ENCODE results near the gene TAB2.
A peak's percentile ranks its signal among the peaks of the same experiment; 100 is the strongest.

Gene TAB2, protein sequence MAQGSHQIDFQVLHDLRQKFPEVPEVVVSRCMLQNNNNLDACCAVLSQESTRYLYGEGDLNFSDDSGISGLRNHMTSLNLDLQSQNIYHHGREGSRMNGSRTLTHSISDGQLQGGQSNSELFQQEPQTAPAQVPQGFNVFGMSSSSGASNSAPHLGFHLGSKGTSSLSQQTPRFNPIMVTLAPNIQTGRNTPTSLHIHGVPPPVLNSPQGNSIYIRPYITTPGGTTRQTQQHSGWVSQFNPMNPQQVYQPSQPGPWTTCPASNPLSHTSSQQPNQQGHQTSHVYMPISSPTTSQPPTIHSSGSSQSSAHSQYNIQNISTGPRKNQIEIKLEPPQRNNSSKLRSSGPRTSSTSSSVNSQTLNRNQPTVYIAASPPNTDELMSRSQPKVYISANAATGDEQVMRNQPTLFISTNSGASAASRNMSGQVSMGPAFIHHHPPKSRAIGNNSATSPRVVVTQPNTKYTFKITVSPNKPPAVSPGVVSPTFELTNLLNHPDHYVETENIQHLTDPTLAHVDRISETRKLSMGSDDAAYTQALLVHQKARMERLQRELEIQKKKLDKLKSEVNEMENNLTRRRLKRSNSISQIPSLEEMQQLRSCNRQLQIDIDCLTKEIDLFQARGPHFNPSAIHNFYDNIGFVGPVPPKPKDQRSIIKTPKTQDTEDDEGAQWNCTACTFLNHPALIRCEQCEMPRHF

DNA sequence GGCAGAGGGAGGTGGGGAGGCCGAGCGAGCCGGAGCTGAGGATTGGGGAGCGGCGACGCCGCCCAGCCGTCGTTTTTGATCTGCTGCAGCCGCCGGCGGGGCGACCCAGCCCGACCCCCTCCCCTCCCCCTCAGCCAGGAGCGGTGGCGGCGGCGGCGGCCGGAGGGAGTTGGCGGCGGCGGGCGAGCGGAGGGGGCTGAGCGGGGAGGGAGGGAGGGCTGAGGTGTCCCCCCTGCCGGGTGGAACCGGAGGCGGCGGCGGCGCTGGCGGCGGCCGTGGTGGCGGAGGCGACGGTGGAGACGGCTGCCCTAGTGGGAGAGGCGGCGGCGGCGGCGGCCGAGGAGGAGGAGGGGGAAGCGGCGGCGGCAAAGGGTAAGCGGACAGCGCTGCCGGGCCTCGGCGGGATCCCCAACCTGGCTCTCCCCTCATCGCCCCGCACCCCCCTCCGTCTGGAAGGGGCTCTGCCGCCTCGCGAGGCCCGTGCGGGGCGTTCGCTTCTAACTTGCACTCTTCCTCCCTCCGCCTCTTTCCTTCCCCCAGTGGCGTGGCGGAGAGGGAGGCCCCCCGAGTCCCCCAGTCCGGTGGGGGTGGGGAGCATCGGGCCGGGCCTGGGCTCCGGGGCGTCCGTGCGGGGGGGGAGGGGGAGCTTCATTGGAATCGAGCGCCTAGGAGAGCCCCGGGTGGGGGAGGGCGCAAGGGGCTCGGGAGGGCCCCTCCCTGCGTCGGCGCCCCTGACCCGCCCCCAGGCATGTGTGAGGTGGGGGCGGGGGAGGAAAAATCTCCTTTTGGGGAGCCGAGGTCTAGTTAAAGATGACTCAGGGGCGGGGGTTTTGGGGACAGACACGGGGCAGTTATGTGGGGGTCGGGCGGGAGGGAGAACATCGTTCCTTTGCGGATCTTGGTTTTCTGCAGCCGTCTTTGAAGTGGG, at the start of gene TAB2:
TAB2 (plus strand) TSS at position 69 of the 928 bp plus-strand sequence. CDS start 52,286 bp downstream, outside the sequence.
- DNase-seq (ENCODE audit: low spot score), result peak; percentile 79

DNA sequence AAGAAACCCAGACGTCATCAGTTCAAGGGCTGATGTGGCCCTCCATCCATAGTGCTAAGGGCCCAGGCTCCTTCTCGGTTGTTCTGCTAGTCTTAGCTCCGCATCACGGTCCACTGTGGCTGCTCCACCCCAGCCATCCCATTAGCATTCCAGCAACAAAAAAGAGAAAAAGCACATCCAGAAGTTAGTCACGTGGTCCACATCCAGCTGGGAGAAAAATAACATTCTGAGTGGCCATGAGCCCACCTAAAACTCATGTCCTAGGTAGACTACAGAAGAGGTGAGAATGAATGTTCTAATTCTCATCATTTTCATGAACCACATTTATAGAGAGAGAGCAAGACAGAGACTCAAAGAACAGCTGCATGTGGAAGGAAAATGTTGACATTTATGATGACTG, 49.4 kb upstream of the TAB2 start:
- DNase-seq (ENCODE audit: low spot score), result no peak

DNA sequence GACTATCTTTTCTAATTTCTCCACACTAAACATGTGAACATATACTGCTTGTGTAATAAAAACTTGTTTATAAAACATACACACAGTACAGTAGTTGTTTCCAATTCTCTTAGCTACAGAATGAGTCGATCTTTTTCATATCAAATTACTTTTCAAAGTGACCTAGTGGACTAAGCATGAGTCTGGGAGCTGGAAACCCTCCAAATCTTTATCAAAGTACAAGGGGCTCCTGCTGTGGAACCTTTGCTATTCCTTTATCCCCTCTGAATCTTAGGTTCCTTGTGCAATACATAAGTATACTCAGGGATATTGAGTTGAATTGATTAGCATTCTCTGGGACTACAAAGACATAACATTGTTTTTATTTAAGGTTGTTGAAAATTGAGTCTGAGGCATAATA, 48.7 kb upstream of the TAB2 start:
- DNase-seq (ENCODE audit: low spot score), result no peak

DNA sequence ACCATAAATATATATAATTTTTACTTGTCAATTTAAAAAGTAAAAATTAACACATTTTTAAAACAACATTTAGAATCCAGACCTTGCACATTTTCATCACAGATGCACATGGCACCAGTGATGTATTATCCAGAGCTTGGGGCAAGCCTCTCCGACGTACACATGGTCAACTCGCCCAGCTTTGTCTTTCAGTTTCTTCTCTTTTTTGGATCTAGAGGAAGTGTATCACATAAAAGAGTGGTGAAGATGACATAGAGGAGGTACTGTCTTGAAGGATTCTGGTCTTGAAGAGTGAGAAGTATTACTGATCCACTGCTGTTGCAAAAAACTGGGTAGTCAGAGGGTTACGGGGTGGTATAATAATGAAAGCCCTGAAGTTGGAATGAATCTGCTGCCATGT, 46.9 kb upstream of the TAB2 start:
- DNase-seq (ENCODE audit: low spot score), result no peak

DNA sequence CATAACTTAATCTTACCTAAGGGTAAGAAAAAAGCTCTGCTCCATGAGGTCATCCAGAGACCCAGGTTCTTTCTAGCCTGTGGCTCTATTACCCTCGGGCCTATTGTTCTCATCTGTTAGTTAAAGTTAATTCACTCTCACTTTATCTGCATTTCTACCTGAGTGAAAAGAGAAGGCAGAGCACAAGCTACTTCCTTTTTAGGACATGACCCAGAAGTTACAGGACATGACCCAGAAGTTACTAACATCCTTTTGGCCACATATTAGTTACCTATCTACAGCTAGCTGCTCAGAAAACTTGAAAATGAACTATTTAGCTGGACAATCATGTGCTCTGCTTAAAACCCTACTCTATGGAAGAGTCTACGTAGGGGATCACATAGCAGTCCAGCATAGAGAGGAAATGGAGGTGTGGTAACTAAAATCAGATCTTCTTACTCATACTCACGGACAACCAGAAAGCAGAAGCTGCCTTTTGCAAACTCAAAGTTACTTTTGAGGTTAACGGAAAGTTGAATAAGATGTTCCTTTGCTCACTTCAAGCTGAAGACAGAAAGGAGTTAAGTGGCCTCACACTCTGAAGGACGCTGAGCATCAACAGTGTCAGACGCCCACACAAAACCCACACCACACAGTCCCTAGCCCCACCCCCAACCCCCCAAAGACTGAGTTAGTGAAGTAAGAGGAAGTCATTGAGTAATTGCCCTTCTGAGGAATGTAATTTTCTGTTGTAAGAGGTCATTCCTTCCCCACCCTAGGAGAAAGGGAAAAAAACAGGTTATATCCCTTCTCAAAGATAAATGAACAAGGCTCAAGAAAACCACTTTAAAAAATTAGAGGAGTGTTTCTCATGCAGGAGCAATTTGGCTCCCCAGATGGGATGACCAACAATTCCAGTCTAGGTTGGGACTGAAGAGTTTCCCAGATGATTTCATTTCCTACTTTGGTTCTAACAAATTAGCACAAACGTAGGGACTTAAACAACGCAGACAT, 45.9 kb upstream of the TAB2 start:
- no peak for DNase-seq (ENCODE audit: low spot score)

DNA sequence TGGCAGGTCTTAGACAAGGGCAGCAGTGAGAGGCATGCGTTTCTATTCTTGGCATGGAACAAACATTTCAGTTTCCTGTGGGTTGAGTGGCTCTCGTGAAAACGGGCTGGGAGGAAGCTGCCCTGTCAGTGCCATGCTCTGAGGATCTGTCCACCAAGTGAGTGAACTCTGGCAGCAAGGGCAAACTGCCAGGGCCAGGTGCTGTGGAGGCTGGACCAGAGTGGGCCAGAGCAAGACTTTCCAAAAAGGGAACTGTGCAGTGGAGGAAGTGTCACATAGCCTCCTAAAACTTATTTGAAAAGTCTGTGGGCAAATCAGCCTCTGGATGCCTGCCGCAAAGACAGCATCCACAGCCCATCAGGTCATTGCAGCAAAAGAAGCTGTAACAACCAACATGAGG, 44.2 kb upstream of the TAB2 start:
- DNase-seq (ENCODE audit: low spot score), result no peak

DNA sequence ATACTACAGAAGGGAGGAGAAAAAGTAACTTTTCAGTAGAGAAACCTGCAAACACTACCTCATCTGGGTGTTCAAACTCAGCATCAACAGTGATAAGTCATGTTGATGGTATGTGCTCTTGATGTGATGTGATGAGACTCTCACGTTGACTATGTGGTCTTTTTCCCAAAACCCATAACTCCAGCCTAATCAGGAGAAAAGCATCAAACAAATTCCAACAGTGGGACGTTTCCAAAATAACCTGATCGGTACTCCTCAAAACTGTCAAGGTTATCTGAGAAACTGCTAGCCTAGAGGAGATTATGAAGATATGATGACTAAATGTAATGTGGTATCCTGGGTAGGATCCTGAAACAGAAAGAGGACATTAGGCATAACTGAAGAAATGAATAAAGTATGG, 41.9 kb upstream of the TAB2 start:
- DNase-seq (ENCODE audit: low spot score), result no peak

DNA sequence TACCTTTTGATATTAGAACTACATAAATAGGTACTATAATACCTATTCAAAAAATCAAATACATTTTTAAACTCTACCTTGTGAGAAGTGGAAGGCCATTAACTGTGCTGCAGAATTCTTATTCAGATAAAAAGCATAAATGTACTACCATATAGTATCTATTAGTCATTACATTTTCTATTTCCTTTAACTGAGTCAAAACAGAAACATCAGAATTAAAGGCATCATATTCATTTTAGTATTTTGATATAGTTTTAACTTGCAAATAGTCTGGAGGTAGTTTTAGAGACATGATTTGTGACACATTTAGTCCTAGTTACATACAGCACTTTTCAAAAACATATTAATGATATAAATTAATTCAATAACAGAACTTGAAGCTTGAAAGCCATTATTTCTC, 39.9 kb upstream of the TAB2 start:
- no peak for DNase-seq (ENCODE audit: low spot score)

DNA sequence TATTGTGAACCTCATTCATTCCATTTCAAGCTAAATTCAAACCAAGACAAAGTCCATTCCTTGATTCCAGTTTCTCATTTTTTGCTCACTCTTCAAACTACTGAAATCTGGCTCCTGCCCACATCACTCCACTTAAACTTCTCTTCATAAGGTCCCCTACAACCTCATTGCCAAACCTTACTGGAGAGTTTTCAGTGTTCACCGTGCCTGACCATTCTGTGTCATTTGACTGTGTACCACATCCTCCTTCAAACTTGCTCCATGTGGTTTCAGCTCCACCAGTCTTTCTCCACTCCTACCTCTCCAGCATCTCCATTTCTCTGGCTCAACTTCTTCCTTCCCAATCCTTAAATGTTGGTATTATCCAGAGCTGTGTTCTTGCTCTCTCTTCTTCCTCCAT, 38.5 kb upstream of the TAB2 start:
- no peak for DNase-seq (ENCODE audit: low spot score)

DNA sequence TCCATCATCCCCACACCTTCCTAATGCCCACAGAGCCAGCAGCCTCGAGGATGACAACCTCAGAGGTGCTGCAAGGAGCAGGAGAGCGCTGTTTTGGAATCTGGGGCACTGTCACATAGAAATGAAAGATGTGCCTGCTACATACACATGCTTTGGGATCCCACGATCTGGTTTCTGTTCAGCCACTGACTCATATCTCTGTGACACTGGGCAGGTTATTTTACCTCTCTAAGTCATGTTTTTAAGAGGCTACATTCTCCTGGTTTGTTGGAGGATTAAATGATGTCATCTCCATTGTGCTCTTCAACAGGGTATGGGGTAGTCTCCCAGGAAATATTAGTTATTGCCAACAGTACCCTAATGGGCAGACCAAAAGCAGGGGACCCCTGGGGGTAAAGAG, 32.6 kb upstream of the TAB2 start:
- no peak for DNase-seq (ENCODE audit: low spot score)

DNA sequence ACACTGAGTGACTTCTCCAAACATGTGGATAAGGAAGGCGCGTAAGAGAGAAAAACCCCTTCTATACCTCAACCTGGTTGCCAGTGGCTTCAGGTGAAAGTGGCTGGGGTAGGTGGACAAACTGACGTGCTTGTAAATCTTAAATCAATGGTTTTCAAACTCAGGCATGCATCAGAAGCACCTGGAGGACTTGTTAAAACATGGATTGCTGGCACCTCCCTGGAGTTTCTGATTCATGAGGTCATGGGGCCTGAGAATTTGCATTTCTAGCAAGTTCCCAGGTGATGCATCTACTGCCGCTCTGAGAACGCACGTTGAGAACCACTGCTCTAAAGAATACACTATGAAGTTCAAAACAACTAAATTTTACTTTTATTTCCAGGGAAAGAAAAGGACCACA, 31.9 kb upstream of the TAB2 start:
- DNase-seq (ENCODE audit: low spot score), result no peak

DNA sequence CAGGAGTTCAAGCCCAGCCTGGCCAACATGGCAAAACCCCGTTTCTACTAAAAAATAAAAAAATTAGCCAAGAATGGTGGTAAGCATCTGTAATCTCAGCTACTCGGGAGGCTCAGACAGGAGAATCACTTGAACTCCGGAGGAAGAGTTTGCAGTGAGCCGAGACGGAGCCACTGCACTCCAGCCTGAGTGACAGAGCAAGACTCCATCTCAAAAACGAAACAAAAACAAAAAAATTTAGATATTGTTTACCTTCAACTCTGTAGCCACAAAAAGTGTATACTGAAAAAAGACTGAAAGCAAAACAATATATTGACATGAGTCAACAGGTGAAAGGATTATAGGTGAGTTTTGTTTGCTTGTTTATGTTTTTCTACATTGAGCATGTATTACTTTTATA, 30.6 kb upstream of the TAB2 start:
- DNase-seq (ENCODE audit: low spot score), result no peak

DNA sequence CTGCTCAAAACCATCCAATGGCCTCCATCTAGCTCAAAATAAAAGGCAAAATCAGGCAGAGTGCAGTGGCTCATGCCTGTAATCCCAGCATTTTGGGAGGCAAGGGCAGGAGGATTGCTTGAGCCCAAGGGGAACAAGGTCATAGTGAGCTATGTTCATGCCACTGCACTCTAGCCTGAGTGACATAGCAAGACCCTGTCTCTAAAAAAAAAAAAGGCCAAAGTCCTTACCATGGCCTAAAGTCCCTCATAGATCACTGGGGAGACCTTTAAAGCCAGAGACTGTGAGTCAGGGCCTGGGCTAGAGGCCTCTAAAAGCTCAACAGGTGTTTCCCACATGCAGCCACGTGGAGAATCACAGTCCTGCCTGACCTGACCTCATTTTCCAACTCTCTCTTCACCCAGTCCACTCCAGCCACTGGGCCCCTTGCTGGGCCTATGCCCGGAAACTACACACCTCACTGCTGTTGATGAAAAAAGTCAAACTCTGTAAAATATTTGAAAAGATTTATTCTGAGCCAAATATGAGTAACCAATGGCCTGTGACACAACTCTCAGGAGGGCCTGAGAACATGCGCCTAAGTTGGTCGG, 28.2 kb upstream of the TAB2 start:
- DNase-seq (ENCODE audit: low spot score), result no peak

DNA sequence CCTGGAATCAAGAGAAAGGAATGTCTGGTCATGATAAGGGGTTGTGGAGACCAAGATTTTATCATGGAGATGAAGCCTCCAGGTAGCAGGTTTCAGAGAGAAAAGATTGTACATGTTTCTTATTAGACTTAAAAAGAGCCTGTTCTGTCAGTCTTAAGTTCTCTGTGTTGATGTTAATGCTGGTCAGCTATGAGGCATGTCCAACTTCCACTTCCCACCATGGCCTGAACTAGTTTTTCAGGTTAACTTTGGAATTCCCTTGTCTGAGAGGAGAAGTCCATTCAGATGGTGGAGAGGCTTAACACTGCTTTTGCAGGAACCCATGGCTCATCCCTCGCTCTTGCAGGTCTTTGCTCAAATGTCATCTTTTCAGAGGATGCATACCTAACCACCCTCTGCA, 27.5 kb upstream of the TAB2 start:
- no peak for DNase-seq (ENCODE audit: low spot score)

DNA sequence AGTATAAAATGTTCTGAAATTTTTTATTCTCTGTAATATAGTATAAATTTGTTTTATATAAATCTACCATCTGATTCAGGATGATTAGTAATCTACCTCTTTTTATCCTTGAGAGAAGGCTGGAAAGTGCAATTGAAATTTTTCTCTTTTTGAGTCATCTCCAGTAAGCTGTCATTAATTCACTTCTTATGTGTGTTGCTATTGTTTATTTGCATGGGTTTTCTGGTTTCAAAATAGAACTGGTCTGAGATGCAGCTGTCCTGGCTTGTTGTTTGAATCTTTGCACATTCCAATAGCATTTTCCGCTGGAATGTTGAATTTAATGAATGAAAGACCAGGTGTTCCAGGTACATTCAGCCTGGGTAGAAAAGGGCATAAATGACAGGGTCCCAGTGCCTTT, 24.3 kb upstream of the TAB2 start:
- no peak for DNase-seq (ENCODE audit: low spot score)

DNA sequence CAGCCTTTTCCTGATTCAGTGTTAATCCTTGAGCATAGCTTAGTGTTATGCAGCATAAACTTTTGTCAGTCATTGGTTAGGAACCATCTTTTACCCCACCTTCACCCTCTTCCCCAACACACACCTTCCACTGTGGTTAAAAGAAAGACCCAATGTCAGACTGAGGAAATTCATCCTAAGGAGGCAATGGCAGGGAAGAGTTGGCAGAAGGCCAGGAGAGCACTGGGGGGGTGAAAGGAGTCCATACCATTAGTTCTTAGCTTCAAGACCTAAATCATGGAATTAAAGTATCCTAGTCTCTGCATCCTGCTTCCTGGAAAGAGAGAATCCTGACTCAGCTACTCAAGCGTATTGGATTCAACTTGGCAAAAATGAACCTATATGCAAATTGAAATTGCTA, 16.9 kb upstream of the TAB2 start:
- no peak for DNase-seq (ENCODE audit: low spot score)

DNA sequence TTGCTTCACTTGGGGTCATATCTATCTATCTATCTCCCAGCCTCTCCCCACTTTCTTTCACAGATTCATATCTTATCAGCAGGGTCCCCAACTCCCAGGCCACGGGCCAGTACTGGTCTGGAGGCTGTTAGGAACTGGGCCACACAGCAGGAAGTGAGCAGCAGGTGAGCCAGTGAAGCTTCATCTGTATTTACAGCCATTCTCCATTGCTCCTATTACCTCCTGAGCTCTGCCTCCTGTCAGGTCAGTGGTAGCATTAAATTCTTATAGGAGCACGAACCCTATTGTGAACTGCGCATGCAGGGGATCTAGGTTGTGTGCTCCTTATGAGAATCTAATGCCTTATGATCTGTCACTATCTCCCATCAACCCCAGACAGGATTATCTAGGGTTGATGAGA, 14.8 kb upstream of the TAB2 start:
- DNase-seq (ENCODE audit: low spot score), result no peak

DNA sequence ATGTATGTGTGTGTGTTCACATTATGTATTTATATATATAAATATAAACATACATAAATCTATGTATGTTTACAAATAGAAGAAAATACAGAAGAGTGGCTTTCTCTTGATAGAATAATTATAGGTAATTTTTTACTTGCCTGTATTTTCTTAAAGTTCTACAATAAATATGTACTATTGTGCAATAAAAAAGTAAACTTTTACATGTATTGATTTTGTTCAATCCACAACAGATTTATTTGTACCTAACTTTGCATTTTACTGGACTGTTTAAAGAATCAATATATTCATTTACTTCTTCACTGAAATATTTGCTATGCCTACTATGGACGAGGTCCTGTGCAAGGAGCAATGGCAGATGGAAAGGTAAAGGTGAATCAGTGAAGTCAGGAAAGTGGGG, 14.0 kb upstream of the TAB2 start:
- DNase-seq (ENCODE audit: low spot score), result no peak

DNA sequence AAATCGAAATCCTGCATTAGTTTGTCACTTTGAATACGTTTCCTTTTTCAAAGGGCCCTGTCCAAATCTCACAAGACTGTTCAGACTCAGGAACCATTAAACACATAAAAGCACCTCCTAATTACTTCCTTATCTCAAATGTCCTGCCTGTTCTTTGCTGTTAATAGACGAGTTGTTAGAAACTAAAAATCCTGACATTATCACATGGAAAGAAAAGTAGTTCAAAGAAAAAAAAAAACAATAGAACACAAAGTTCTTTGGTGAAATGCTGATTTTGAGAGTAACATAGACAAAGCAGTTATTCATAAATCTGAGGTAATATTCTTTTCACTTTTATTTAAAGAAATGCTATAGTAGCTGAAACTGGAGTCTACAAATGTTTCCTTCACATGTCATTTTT, 12.1 kb upstream of the TAB2 start:
- DNase-seq (ENCODE audit: low spot score), result no peak

DNA sequence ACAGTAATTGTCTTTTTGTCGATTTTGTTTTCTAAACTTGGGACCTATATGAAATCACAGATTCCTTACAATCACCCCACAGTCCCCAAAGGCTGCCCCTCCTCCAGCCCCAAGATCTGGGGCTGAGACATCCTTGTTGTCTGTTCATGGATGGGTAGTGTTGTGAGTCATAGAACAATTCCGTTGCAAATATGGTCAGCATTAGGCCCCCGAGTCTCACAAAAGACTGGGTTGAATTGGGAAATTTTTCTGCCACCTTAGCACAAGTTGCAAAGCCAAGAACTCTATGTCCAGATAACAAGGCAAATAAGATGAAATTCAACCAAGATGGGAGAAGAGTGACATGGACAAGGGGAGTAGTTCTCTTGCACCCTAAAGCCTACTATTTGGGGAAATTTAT, 10.5 kb upstream of the TAB2 start:
- DNase-seq (ENCODE audit: low spot score), result no peak

DNA sequence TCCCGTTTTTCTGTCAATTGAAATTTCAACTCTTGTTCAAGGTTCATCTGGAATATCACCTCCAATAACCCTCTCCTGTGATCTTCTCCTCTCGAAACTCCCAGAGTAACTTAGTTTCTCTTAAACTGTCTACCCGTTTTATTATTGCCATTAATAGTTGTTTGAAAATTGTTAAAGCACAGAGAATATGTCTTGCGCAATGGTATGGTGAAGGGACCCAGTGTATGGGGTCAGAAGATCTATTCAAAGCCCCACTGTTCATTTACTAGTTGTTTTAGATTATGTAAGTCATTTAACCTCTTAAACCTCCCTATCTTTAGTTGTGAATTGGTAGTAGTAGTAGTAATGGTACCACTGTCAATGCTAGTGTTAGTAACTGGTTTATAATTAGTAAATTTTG, 6.2 kb upstream of the TAB2 start:
- no peak for DNase-seq (ENCODE audit: low spot score)

All from left forelimb (tissue), 1 donor.